ENCODE data around the gene NKX1-1.

GRCh38 chr4:1418494-1419285 is 12.4 kb upstream of the NKX1-1 start:
- TF ChIP-seq CTCF (IDR thresholded peaks at IDR 0.05): no peak
- TF ChIP-seq POLR2A (IDR thresholded peaks at IDR 0.05): no peak
